Activated gamma-delta T cell (primary cell): Measurements from ENCODE around the gene CFAP47.
"Not testable (repeated sequence)": the region's sequence is repeated elsewhere in the genome, so short reads cannot be mapped to it uniquely, and the experiment has no call there.

Experiments used
- DNase-seq: peaks from one replicate; lab custom pipeline; 2025; lab: John Stamatoyannopoulos, UW
- total RNA-seq, 2 donors: gene quantifications; one replicate each; lab custom pipeline; 2026; lab: John Stamatoyannopoulos, UW

CFAP47 gene
- 0 to 0.13 reads per million in 2 donors for total RNA-seq

DNA sequence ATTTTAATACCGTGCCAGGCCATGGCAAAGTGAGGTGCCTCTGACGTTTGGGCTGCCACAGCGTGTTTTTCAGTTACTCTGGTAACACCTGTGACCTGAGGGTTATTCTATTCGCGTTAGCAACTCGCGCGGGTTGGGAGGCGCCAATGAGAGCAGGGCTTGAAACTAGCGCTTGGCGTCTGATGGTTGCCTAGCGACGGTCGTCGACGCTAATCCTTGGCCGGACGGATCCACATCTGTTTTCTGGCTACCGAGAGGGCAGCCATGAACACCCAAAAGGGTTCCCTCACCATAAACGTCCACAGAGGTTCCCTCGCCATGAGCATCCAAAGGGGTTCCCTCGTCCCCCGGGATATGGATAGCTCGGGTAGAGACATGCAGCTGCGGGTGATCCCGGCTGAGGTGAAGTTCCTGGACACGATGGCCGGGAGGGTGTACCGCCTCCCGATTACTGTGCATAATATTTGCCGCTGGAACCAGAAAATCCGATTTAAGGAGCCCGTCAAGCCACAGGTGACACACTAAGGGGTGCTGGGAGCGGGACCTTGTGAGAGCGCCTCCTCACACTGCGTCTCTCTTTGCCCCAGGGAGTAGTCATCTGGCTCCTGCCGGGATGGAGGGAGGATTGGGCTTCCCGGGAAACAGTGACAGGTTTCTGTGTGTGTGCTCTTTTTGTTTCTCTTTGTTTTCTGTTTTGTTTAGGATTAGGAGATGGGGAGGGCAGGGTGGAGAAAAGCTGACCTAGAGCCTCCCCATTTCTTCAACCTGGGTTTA is at the start of gene CFAP47:
Gene CFAP47 (plus strand): TSS at position 199 of the 774 bp plus-strand sequence. CDS start 66 bp downstream, at position 265.
- no peak for DNase-seq

- no peak for DNase-seq
Observed at GRCh38 chrX:35880601-35881000, 38.9 kb upstream of the CFAP47 start.

DNA sequence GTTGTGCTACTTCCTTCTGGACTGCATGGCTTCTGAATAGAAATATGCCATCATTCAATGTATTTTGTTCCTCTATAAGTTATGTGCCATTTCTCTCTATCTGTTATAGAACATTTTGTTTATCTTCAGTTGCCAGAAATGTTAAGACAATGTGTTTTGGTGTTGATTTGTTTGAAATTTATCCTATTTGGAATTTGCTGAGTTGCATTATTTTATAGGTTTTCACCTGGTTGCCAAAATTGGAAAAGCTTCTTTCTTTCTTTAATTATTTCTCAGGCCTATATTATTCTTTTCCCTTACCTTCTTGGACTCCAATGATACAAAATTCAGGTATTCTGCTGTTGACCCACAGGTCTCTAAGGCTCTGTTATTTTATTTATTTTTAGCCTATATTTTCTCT is 33.4 kb upstream of the CFAP47 start:
- DNase-seq, result no peak

DNA sequence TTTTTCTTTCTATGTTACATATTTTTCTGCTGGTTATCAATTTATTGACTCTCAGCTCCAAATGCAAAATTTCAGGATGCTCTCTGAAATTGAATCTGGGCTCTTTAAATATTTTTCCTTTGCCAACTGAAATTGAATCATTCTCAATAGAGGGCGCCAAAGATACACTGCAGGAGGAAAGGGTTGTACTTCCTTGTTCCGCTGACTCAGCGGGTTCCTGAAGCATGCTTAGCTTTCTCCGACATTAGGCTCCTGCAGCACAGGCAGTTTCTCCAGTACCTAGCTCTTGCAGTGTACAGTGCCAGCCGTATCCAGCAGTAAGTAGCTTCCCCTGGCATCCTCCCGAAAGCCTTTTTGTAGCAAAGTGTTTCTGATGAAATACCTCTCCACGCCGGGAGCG is 28.8 kb upstream of the CFAP47 start:
- DNase-seq, result no peak

DNA sequence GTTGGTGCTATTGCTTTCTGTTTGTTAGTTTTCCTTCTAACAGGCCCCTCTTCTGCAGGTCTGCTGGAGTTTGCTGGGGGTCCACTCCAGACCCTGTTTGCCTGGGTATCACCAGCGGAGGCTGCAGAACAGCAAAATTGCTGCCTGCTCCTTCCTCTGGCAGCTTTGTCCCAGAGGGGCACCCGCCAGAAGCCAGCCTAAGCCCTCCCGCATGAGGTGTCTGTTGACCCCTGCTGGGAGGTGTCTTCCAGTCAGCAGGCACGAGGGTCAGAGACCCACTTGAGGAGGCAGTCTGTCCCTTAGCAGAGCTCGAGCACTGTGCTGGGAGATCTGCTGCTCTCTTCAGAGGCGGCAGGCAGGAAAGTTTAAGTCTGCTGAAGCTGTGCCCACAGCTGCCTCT is 67.3 kb downstream of the CFAP47 start:
- DNase-seq, result not testable (repeated sequence)

GRCh38 chrX:36007207-36007606 is 87.7 kb downstream of the CFAP47 start:
- no peak for DNase-seq

DNA sequence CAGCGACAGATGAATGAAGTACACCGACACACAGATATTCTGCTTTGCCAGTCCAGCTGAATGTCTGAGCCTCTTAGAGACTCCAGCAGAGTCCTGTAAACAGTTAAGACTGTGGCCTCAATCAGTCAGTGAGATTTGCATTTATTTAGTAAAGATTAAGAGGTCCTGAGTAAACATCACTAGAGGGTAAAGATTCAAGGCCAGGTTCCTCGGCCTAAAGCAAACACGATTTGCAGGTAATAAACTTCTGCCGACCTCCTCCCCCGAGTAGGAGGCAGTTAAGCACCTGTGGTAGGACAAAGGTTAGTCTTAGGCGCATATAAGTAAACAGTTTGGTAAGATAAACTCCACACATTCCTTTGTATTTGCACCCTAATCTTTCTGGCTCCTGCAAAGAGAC is 99.6 kb downstream of the CFAP47 start:
- DNase-seq, result no peak

DNA sequence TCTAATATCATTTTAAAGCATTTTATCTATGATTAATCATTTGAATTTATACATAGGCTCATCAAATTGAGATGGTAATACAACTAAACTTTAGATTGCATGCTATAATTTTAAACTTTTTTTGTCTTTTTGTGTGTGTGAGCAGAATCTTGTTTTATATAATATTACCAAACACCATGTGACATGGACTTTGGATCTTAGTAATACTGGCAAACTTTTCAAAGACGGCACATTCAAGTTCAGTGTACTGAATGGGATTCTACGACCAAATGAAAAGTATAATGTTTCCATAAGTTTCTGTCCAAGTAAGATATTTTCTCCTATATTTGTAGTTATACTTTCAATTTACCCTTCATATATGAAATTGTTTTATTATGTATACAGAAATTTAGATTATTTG is 116.0 kb downstream of the CFAP47 start:
- DNase-seq, result no peak

- no peak for DNase-seq
Observed at GRCh38 chrX:36062778-36063177, 143.2 kb downstream of the CFAP47 start.

GRCh38 chrX:36071061-36071460 is 151.5 kb downstream of the CFAP47 start:
- no peak for DNase-seq

DNA sequence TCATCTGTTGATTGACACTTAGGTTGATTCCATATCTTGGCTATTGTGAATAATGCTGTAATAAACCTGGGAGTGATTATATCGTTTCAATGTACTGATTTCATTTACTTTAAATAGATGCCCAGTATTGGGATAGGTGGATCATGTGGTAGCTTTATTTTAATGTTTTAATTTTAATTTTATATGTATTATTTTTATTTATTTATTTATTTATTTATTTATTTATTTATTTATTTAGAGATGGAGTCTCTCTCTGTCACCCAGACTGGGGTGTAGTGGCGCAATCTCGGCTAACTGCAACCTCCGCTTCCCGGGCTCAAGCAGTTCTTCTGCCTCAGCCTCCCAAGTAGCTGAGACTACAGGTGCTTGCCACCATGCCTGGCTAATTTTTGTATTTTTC is 155.5 kb downstream of the CFAP47 start:
- DNase-seq, result not testable (repeated sequence)

DNA sequence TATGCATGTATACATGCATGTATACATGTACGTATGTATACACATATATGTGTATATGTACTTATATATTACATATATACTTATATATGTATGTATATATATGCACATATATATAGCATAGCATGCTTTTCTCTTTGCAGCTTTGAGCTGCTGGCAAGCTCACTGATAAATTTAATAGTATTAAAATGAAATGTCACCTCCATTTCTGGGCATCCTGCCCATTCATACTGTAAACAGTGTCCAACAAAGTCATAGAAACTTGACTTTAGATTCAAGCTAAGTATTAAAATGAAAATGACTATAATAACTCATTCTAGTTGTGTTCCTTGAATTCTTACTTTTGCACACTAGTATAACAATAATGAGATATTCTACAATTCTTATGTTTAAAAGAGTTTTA is 163.7 kb downstream of the CFAP47 start:
- no peak for DNase-seq

DNA sequence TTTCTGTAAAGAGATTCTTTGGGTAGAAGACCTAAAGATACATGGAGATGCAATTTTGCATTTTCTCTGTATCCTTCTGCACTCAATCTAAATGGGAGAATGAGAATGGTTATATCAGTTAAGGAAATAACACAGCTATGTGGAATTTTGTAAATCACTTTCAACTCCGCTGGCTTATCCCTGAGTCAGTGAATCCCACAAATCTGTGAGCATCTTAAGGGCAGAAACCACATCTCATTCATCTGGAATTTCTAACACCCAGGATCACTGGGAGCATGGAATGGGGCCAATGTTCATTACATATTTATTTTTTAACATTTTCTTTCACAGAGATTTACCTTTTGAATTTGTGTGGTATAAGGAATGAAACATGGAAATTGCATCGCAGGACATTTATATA is 167.8 kb downstream of the CFAP47 start:
- no peak for DNase-seq

DNA sequence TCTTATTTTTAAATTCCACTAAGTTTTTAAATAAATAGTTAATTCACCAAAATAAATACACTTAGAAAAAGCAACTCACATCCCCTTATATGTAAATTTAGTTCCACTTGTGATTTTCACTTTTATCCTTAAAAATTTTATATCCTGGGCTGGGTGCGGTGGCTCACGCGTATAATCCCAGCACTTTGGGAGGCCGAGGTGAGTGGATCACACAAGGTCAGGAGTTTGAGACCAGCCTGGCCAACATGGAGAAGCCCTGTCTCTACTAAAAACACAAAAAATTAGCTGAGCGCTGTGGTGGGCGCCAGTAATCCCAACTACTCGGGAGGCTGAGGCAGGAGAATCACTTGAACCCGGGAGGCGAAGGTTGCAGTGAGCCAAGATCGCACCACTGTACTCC is 169.4 kb downstream of the CFAP47 start:
- DNase-seq, result not testable (repeated sequence)

- no peak for DNase-seq
Observed at GRCh38 chrX:36102425-36102824, 182.9 kb downstream of the CFAP47 start.

DNA sequence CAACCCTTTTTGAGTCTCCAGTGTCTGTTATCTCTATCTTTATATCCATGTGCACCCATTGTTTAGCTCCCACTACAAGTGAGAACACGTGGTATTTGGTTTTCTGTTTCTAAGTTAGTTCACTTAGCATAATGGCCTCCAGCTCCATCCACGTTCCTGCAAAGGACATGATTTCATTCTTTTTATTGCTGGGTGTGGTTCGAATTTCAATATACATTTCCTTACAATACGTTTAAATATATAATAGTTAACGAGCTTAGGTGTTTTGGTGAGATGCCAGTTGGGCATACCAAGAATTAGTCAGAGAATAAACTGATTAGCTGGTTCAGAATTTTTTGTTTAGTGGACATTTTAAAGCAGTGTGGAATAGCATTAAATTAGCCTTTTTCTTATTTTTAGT is 196.7 kb downstream of the CFAP47 start:
- no peak for DNase-seq

DNA sequence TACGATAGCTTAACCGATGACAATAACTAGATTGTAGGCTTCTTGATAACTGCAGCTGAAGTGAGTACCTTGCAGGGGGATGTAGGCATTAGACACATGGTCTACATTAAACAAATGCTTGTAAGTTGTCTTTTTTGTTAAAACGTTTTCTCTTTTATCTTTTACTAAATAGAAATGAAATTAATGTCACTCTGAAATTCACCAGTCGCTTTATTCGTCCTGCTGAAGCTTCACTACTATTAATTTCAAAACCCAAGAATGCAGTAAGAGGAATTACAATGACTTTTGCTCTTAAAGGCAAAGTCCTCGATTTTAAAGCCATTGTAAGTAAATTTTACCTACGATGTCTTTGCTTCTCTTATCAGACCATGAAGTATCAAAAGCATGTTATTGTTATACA is 239.7 kb downstream of the CFAP47 start:
- DNase-seq, result no peak

- DNase-seq, result no peak
Observed at GRCh38 chrX:36160081-36160480, 240.5 kb downstream of the CFAP47 start.

DNA sequence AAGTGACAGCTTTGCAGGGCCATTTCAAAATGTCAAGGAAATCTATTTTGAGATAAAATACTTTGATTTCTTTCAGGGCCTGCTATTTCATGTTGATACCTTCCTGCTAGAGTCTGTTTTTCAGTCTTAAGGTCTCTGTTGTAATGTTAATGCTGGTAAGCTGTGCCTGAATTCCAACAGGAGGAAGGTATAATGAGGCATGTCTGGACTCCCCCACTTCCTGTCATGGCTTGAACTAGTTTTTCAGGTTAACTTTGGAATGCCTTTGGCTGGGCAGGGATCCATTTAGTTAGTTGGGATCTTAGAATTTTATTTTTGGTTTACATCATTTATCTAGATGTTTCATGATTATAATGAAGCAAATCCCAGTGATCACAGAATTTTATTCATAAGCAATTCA is 279.0 kb downstream of the CFAP47 start:
- DNase-seq, result no peak

DNA sequence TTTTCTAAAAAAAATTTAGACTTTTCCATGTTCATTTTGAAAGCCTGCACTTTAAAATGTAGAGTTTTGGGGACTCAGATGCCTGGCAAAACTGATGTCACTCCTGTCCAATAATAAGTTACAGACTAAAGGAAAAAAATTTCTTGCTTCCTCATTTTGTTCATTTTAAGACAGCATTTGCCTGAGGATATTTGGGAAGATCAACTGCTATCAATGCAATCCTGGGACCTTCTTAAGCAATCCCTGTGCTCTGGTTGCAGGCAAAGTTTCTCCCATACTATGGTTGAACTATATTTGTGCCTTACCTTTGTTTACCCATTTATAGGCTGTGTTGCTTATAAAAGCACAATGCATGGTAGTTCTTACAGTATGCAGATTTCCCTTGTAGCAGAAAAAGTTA is 280.4 kb downstream of the CFAP47 start:
- no peak for DNase-seq

GRCh38 chrX:36214924-36215323 is 295.4 kb downstream of the CFAP47 start:
- DNase-seq, result no peak

GRCh38 chrX:36218801-36219200 is 299.3 kb downstream of the CFAP47 start:
- no peak for DNase-seq

DNA sequence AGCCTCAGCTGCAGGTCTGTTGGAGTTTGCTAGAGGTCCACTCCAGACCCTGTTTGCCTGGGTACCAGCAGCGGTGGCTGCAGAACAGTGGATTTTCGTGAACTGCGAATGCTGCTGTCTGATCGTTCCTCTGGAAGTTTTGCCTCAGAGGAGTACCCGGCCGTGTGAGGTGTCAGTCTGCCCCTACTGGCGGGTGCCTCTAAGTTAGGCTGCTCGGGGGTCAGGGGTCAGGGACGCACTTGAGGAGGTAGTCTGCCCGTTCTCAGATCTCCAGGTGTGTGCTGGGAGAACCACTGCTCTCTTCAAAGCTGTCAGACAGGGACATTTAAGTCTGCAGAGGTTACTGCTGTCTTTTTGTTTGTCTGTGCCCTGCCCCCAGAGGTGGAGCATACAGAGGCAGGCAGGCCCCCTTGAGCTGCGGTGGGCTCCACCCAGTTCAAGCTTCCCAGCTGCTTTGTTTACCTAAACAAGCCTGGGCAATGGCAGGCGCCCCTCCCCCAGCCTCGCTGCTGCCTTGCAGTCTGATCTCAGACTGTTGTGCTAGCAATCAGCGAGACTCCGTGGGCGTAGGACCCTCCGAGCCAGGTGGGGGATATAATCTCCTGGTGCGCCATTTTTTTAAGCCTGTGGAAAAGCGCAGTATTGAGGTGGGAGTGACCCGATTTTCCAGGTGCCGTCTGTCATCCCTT is 315.4 kb downstream of the CFAP47 start:
- DNase-seq, result not testable (repeated sequence)
